Measurements from ENCODE around the gene METRNL.

GRCh38 chr17:83127431-83128160 lies 48.2 kb downstream of the METRNL start:
- TF ChIP-seq CTCF (conservative IDR thresholded peaks at IDR 0.05; ENCODE audit: low read length) = no peak
- no peak for TF ChIP-seq EZH2phosphoT487 (IDR thresholded peaks at IDR 0.05; ENCODE audit: borderline replicate concordance, low read depth, low read length)

Measured in OCI-LY7 (cell line).